ENCODE results near the gene TYMP. TPM values are rescaled to one million over a fixed set of nuclear protein-coding genes. Genes with fewer than 3 reads are reported as not detected.

The TYMP gene
- total RNA-seq, 1 donor from 2014 or later = 11.8 TPM

GRCh38 chr22:50481045-50481439 lies 48.8 kb downstream of the TYMP start:
- intact Hi-C loops (cut with DNase I) = no loop called here
- no peak for DNase-seq
- ATAC-seq (ENCODE audit: poor library complexity) = no peak

- DNase-seq = no peak
- intact Hi-C loops (cut with DNase I) = no loop called here
- ATAC-seq (ENCODE audit: poor library complexity) = no peak
Observed at GRCh38 chr22:50479721-50480120, 50.1 kb downstream of the TYMP start.

GRCh38 chr22:50477923-50478322 lies 51.9 kb downstream of the TYMP start:
- DNase-seq = no peak
- intact Hi-C loops (cut with DNase I) = no loop called here
- no peak for ATAC-seq (ENCODE audit: poor library complexity)

GRCh38 chr22:50476868-50477267 lies 52.9 kb downstream of the TYMP start:
- ATAC-seq (ENCODE audit: poor library complexity) = no peak
- DNase-seq = no peak
- intact Hi-C loops (cut with DNase I) = no loop called here

Other genes with a start within 250 kb of the TYMP start
- 68.3 TPM for gene PLXNB2, start 222.4 kb downstream of the TYMP start, total RNA-seq
- 1.1 TPM for gene DENND6B, start 203.0 kb downstream of the TYMP start, total RNA-seq
- gene PPP6R2, start 186.7 kb downstream of the TYMP start, total RNA-seq = 40.4 TPM
- gene SBF1, start 55.0 kb downstream of the TYMP start, total RNA-seq = 46.6 TPM
- gene ADM2, start 48.5 kb downstream of the TYMP start, total RNA-seq = not detected
- not detected for gene MIOX, start 43.2 kb downstream of the TYMP start, total RNA-seq
- gene LMF2, start 22.3 kb downstream of the TYMP start, total RNA-seq = 25.3 TPM
- 28.8 TPM for gene NCAPH2, start 21.8 kb downstream of the TYMP start, total RNA-seq
- gene SCO2, start 4.4 kb downstream of the TYMP start, total RNA-seq = not detected
- gene KLHDC7B, start 15.9 kb upstream of the TYMP start, total RNA-seq = not detected
- not detected for gene SYCE3, start 32.9 kb upstream of the TYMP start, total RNA-seq
- 402 TPM for gene CPT1B, start 48.4 kb upstream of the TYMP start, total RNA-seq
- gene CHKB, start 52.8 kb upstream of the TYMP start, total RNA-seq = 36.0 TPM
- gene MAPK8IP2, start 70.8 kb upstream of the TYMP start, total RNA-seq = 0.62 TPM
- gene ARSA, start 98.1 kb upstream of the TYMP start, total RNA-seq = 19.1 TPM
- gene SHANK3, start 142.8 kb upstream of the TYMP start, total RNA-seq = 19.3 TPM
- gene ACR, start 208.2 kb upstream of the TYMP start, total RNA-seq = 0.43 TPM